ENCODE measurements around the gene ESR1.

DNA sequence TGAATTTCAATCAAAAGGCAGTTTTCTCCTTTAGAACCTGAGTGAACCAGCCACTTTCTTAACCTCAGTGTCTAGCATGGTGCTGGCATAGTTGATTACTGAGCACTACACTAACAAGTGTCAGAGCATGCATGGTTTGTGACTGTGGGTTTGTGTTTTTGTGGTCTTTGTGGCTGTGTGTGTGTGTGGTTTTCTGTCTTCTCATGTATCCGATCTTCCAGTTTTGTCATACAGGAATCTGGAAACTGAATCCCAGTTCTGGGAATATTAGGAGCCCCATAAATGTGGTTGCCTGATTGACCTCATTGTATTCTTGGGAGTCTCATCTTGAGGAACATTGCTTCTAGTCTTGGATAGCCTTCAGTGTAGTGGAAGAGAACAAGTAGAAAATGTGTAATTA is 73.7 kb downstream of the ESR1 start:
- TF ChIP-seq, protein P1, sequence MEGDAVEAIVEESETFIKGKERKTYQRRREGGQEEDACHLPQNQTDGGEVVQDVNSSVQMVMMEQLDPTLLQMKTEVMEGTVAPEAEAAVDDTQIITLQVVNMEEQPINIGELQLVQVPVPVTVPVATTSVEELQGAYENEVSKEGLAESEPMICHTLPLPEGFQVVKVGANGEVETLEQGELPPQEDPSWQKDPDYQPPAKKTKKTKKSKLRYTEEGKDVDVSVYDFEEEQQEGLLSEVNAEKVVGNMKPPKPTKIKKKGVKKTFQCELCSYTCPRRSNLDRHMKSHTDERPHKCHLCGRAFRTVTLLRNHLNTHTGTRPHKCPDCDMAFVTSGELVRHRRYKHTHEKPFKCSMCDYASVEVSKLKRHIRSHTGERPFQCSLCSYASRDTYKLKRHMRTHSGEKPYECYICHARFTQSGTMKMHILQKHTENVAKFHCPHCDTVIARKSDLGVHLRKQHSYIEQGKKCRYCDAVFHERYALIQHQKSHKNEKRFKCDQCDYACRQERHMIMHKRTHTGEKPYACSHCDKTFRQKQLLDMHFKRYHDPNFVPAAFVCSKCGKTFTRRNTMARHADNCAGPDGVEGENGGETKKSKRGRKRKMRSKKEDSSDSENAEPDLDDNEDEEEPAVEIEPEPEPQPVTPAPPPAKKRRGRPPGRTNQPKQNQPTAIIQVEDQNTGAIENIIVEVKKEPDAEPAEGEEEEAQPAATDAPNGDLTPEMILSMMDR (IDR thresholded peaks at IDR 0.05) = no peak
- no peak for TF ChIP-seq POLR2A (IDR thresholded peaks at IDR 0.05)

Measured in uterus (tissue), 2 donors.